Memory B cell (primary cell): ENCODE results near the gene GCK.

Experiments
- ATAC-seq: fragments of 150-1000 bp; cut with Tn5 transposase; 2 replicates; pipeline ENCODE4 v1.10.0; 2021; ENCODE audit warnings: low read depth, mild to moderate bottlenecking, moderate library complexity
- DNase-seq, 2 donors: peaks; one replicate each; pipeline ENCODE4 v3.0.0; 2022; ENCODE audit warnings: low spot score in 2 of 2
- H3K27ac Mint-ChIP-seq: one replicate; pipeline ENCODE4 v1.8.0; 2022; ENCODE audit warnings: mild to moderate bottlenecking, moderate library complexity, mixed read lengths
- H3K27me3 Mint-ChIP-seq: one replicate; pipeline ENCODE4 v1.8.0; 2022; ENCODE audit warnings: mixed read lengths
- H3K36me3 Mint-ChIP-seq: one replicate; pipeline ENCODE4 v1.8.0; 2022; ENCODE audit warnings: mild to moderate bottlenecking, mixed read lengths
- H3K4me1 Mint-ChIP-seq: one replicate; pipeline ENCODE4 v1.8.0; 2022; ENCODE audit warnings: mixed read lengths
- H3K4me3 Mint-ChIP-seq: one replicate; pipeline ENCODE4 v1.8.0; 2022; ENCODE audit warnings: mild to moderate bottlenecking, moderate library complexity, mixed read lengths
- H3K9me3 Mint-ChIP-seq: one replicate; pipeline ENCODE4 v1.8.0; 2022; ENCODE audit warnings: mixed read lengths

Gene GCK

DNA sequence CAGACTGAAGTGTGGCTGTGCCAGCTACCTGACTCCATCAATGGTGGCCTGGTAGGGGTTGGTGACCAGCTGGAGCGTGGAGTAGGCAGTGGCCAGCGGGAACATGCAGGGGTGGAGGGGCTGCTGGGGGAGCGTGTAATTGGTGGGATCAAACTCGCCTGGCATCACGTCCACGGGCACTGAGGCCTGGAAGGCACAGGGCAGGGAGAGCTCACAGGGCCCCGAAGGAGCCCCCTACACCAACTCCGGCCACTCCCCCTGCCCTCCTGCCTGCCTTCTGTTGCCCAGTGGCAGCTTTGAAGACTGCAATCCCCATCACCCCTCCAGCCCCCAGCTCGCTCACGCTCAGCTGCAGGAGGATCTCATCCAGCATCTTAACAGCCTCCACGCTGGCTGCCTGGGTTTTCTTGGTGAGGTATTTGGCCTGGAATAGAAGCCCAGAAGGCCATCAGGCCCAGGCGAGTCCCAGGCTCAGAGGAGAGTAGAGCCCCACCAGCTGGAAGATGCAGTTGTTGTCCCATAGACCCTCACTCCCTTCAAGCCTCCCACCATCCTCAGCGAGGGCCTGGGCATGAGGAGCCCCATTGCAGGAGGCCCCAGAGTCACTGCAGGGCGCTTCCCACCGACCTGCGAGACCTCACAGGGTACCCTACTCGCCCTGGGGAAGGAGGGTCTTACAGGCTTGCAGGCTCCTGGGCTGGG is 73.0 kb downstream of the GCK start:
- ATAC-seq: no peak
- peaks cover 18% of the 10 kb centered on the region for H3K36me3 Mint-ChIP-seq
- no peaks in the 10 kb centered on the region for H3K27me3 Mint-ChIP-seq
- H3K4me3 Mint-ChIP-seq: no peak overlapping the region
- no peak for DNase-seq
- H3K27ac Mint-ChIP-seq: no peak overlapping the region
- H3K4me1 Mint-ChIP-seq: peaks cover 6% of the 10 kb centered on the region
- H3K9me3 Mint-ChIP-seq: no peaks in the 10 kb centered on the region

DNA sequence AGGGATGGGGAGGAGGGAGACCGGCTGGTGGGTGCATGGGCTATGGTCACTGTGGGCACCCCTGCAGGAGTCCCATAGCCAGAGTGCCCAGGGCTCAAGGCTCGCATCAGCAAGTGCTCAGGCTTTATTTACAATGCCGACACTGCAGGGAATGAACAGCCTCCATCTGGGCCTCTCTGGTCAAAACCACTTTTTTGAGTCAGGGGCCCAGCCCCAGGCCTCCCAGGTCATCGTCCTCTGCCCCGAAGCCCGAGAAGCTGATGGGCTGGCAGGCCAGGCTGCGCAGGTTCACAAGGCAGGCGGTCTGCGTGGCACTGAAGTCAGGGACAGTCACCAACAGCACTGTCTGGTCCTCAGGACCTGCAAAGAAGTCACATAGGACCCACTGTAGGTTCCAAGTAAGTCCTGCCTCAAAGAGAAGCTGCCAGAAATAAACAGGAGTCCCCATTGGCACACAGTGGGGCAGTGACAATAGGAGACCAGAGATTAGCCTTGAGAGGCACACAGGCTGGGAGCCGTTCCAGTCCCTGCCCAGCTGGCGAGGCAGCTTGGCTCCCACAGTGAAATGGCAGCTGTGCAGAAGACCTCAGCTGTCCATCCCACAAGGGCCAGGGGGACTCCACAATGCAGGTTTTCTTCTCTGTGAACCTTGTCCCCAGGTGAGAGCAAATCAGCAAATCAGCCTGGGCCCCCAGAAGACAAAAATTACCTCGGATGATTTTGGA is 74.5 kb downstream of the GCK start:
- H3K4me3 Mint-ChIP-seq: no peak overlapping the region
- no peak overlapping the region for H3K27ac Mint-ChIP-seq
- no peaks in the 10 kb centered on the region for H3K9me3 Mint-ChIP-seq
- no peak for ATAC-seq
- peaks cover 4% of the 10 kb centered on the region for H3K4me1 Mint-ChIP-seq
- peaks cover 9% of the 10 kb centered on the region for H3K36me3 Mint-ChIP-seq
- H3K27me3 Mint-ChIP-seq: no peaks in the 10 kb centered on the region
- DNase-seq: no peak

- no peak for ATAC-seq
- Mint-ChIP-seq H3K4me1 (peaks cover 2% of the 10 kb centered on the region), H3K27ac (no peak overlapping the region), H3K4me3 (no peak overlapping the region), H3K9me3 (no peaks in the 10 kb centered on the region), H3K27me3 (no peaks in the 10 kb centered on the region), H3K36me3 (peaks cover 8% of the 10 kb centered on the region)
- no peak for DNase-seq
Observed at GRCh38 chr7:44113764-44114354, 75.4 kb downstream of the GCK start.

DNA sequence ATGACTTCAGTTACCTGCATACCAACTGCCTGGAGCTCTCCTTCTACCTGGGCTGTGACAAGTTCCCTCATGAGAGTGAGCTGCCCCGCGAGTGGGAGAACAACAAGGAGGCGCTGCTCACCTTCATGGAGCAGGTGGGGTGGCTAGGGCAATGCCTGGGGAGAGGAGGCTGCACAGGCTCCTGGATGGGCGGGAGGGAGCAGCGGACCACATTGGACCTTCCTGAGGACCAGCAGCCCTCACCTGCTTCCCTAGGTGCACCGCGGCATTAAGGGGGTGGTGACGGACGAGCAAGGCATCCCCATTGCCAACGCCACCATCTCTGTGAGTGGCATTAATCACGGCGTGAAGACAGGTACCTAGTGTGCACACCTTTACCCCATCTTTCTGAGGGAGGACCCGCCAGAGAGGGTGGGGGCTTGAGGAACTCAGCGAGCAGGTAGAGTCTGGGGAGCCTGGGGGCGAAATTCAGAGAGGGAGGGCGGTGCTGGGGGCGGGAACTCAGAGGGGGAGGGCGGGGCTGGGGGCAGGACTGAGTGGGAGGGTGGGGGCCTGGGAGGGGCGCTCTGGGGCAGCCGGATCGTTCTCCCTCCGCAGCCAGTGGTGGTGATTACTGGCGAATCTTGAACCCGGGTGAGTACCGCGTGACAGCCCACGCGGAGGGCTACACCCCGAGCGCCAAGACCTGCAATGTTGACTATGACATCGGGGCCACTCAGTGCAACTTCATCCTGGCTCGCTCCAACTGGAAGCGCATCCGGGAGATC is 76.1 kb downstream of the GCK start:
- Mint-ChIP-seq H3K27ac (no peak overlapping the region), H3K4me3 (no peak overlapping the region), H3K9me3 (no peaks in the 10 kb centered on the region), H3K27me3 (peaks cover 4% of the 10 kb centered on the region), H3K4me1 (peaks cover 5% of the 10 kb centered on the region), H3K36me3 (peaks cover 6% of the 10 kb centered on the region)
- DNase-seq: no peak
- no peak for ATAC-seq

DNA sequence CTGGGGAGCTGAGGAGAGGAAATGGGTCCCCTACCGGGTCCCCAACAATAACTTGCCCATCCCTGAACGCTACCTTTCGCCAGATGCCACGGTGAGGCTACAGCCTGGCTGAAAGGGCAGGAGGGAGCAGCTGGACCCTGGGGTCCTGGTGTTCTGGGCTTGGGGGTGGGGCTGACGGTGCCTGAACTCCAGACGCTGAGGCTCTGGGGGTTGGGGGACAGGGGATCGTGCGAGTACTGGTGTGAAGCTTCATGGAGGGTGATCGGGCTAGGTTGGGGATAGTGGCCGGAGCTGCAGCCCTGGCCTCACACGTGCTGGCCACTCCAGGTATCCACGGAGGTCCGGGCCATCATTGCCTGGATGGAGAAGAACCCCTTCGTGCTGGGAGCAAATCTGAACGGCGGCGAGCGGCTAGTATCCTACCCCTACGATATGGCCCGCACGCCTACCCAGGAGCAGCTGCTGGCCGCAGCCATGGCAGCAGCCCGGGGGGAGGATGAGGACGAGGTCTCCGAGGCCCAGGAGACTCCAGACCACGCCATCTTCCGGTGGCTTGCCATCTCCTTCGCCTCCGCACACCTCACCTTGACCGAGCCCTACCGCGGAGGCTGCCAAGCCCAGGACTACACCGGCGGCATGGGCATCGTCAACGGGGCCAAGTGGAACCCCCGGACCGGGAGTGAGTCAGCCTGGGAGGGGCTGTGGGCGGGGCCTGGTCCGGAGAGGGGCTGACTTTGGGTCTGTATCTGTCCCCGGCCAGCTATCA is 76.8 kb downstream of the GCK start:
- Mint-ChIP-seq H3K4me1 (peaks cover 6% of the 10 kb centered on the region), H3K27ac (no peak overlapping the region), H3K36me3 (peaks cover 4% of the 10 kb centered on the region), H3K4me3 (no peak overlapping the region), H3K9me3 (no peaks in the 10 kb centered on the region), H3K27me3 (peaks cover 6% of the 10 kb centered on the region)
- DNase-seq: no peak
- ATAC-seq: no peak

DNA sequence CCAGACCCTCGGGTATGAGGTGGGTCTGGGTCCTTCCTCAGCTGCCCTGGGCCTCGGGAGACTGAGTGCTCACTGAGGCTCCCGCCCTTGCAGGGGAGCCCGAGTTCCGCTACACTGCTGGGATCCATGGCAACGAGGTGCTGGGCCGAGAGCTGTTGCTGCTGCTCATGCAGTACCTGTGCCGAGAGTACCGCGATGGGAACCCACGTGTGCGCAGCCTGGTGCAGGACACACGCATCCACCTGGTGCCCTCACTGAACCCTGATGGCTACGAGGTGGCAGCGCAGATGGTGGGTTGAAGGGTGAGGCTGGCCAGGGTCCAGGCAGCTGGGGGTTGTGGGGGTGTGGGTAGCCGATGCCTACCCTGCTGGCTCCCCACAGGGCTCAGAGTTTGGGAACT is 77.5 kb downstream of the GCK start:
- Mint-ChIP-seq H3K27ac (no peak overlapping the region), H3K36me3 (peaks cover 4% of the 10 kb centered on the region), H3K27me3 (peaks cover 6% of the 10 kb centered on the region), H3K9me3 (no peaks in the 10 kb centered on the region), H3K4me1 (peaks cover 5% of the 10 kb centered on the region), H3K4me3 (no peak overlapping the region)
- ATAC-seq: no peak
- no peak for DNase-seq

DNA sequence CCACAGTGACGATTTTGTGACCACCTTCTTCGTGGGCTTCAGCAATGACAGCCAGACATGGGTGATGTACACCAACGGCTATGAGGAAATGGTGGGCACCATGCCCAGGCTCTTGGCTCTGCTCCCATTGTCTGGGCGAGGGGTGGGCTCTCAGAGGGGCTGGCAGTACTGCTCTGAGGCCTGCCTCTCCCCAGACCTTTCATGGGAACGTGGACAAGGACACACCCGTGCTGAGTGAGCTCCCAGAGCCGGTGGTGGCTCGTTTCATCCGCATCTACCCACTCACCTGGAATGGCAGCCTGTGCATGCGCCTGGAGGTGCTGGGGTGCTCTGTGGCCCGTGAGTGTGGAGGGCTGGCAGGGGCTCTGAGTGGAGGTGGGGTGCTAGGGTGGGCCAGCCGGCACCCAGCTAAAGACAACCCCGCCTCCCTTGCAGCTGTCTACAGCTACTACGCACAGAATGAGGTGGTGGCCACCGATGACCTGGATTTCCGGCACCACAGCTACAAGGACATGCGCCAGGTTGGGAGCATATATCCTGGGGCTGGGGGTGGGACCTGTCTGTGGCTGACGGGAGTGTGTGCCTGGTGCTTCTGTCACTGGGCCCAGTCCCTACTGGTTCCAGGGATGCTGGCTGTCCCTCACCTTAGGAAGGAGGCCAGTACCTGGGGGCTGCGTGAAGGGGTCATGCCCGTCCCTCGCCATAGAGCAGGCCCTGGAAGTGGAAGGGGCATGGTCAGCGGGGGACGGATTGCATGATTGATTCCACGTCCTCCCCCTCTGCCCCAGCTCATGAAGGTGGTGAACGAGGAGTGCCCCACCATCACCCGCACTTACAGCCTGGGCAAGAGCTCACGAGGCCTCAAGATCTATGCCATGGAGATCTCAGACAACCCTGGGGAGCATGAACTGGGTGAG is 78.3 kb downstream of the GCK start:
- Mint-ChIP-seq H3K27ac (no peak overlapping the region), H3K27me3 (peaks cover 6% of the 10 kb centered on the region), H3K4me1 (peaks cover 5% of the 10 kb centered on the region), H3K9me3 (no peaks in the 10 kb centered on the region), H3K4me3 (no peak overlapping the region), H3K36me3 (peaks cover 4% of the 10 kb centered on the region)
- DNase-seq: no peak
- no peak for ATAC-seq

DNA sequence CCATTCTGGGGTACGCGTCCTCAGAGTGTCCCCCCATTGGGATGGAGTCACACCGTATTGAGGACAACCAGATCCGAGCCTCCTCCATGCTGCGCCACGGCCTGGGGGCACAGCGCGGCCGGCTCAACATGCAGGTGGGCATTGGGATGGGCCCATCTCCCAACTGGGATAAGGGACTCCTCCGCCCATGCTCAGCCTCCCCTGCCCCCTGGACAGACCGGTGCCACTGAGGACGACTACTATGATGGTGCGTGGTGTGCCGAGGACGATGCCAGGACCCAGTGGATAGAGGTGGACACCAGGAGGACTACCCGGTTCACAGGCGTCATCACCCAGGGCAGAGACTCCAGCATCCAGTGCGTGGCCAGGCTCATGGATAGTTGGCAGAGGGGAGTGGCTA is 79.2 kb downstream of the GCK start:
- Mint-ChIP-seq H3K4me1 (peaks cover 15% of the 10 kb centered on the region), H3K36me3 (peaks cover 4% of the 10 kb centered on the region), H3K27ac (no peak overlapping the region), H3K27me3 (peaks cover 13% of the 10 kb centered on the region), H3K4me3 (no peak overlapping the region), H3K9me3 (no peaks in the 10 kb centered on the region)
- DNase-seq: no peak
- ATAC-seq: no peak

- Mint-ChIP-seq H3K36me3 (peaks cover 4% of the 10 kb centered on the region), H3K9me3 (no peaks in the 10 kb centered on the region), H3K4me3 (no peak overlapping the region), H3K27ac (no peak overlapping the region), H3K4me1 (peaks cover 15% of the 10 kb centered on the region), H3K27me3 (peaks cover 13% of the 10 kb centered on the region)
- ATAC-seq (no peak), DNase-seq (no peak)
Observed at GRCh38 chr7:44108768-44109750, 80.2 kb downstream of the GCK start.

DNA sequence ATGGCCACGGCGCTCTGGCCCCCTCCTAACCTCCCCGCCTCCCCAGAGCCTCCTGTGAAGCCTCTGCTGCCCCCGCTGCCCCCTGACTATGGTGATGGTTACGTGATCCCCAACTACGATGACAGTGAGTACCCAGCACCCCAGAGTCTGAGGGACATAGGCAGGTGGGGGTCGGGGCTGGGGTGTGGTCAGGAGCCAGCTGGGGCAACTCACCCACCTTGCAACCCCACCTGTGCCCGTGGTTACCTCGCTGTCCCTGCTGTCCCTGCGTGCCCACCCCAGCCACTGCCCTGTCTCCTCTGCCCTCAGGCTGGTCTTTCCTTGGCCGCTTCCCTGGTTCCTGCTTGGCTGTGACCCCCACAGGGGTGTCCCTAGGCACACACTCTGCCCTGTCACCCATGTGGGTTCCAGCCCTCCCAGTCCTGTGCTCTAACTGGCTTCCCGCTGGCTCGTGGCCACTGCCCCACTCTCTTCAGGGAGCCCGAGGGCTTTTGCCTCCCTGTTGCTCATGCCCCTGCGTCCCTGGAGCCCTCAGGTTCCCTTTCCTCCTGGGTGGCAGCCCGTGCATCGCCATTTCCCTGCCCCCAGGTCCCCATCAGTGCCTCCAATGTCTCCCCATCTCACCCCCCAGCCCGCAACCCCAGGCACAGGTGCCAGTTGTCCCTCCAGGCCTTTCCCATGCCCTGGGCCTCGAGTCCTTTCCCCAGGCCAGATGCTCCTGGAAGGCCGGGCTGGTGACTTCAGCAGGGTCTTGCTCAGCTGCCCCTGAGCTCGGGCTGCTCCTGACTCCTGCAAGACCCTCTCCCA is 81.1 kb downstream of the GCK start:
- H3K36me3 Mint-ChIP-seq: peaks cover 3% of the 10 kb centered on the region
- H3K4me3 Mint-ChIP-seq: no peak overlapping the region
- no peak overlapping the region for H3K27ac Mint-ChIP-seq

GRCh38 chr7:44107116-44107960 is 81.9 kb downstream of the GCK start:
- H3K4me1 Mint-ChIP-seq: peaks cover 15% of the 10 kb centered on the region
- H3K27me3 Mint-ChIP-seq: peaks cover 13% of the 10 kb centered on the region
- H3K36me3 Mint-ChIP-seq: peaks cover 2% of the 10 kb centered on the region
- no peak for DNase-seq
- no peak overlapping the region for H3K27ac Mint-ChIP-seq
- no peak overlapping the region for H3K4me3 Mint-ChIP-seq
- ATAC-seq: no peak
- no peaks in the 10 kb centered on the region for H3K9me3 Mint-ChIP-seq

More for the DNA sequence above, 81.1 kb downstream of the GCK start:
- no peaks in the 10 kb centered on the region for H3K9me3 Mint-ChIP-seq
- DNase-seq (no peak), ATAC-seq (no peak)
- peaks cover 13% of the 10 kb centered on the region for H3K27me3 Mint-ChIP-seq
- peaks cover 15% of the 10 kb centered on the region for H3K4me1 Mint-ChIP-seq
